SK-N-SH (cell line): ENCODE data around the gene STEAP3. TPM values are rescaled to one million over a fixed set of nuclear protein-coding genes. Genes with fewer than 3 reads are reported as not detected.

Experiments
- CTCF ChIA-PET: fragments of 300-600, 350-600 bp; formaldehyde crosslinking; extraction: SDS; loops from one replicate; lab custom pipeline; 2021; lab: Yijun Ruan, JAX
- POLR2A ChIA-PET: fragments of 350-600 bp; sonication (Branson Sonifier 250); formaldehyde crosslinking; extraction: SDS; loops from one replicate; lab custom pipeline; 2020; ENCODE audit warnings: antibody characterized with exemption, inconsistent platforms; lab: Yijun Ruan, JAX
- DNase-seq: peaks from one replicate; pipeline ENCODE4 v3.0.0; 2012
- H2AFZ ChIP-seq: fragments of 200-600 bp; sonication (generic); 2 replicates; pipeline ENCODE4 v1.8.1; 2016; ENCODE audit warnings: antibody characterized with exemption, mild to moderate bottlenecking, low read depth
- H3F3A ChIP-seq: fragments of 200-600 bp; sonication (generic); replicated peaks from 2 replicates; pipeline ENCODE3; 2016; ENCODE audit warnings: antibody characterized with exemption, mild to moderate bottlenecking; ENCODE audit not compliant: insufficient read depth
- H3K27ac ChIP-seq, 2 experiments: fragments of 200-500 bp in 1 of 2; fragments of 200-600 bp in 1 of 2; sonication (Bioruptor generic) in 1 of 2; sonication (generic), shearing (Covaris generic) in 1 of 2; 2 replicates each; pipeline versions ENCODE4 v1.5.1 to v1.6.1; 2014 to 2016; ENCODE audit warnings: low read depth in 2 of 2, inconsistent platforms in 1 of 2, low read length in 1 of 2, mild to moderate bottlenecking in 1 of 2, mixed read lengths in 1 of 2
- H3K27me3 ChIP-seq: fragments of 200-600 bp; sonication (generic), shearing (Covaris generic); 2 replicates; pipeline ENCODE4 v1.6.1; 2016; ENCODE audit warnings: mixed run types; ENCODE audit not compliant: insufficient read depth
- H3K36me3 ChIP-seq, 2 experiments: fragments of 200-500 bp in 1 of 2; fragments of 200-600 bp in 1 of 2; sonication (Bioruptor generic) in 1 of 2; sonication (generic) in 1 of 2; replicated peaks in 1 of 2; 2 replicates each; pipeline versions ENCODE3 to v1.5.1; 2014 to 2016; ENCODE audit warnings: low read length in 1 of 2, mild to moderate bottlenecking in 1 of 2; ENCODE audit not compliant: insufficient read depth in 2 of 2, control insufficient read depth in 1 of 2
- H3K4me1 ChIP-seq, 2 experiments: fragments of 200-500 bp in 1 of 2; fragments of 200-600 bp in 1 of 2; sonication (Bioruptor generic) in 1 of 2; sonication (generic), shearing (Covaris generic) in 1 of 2; 2 replicates each; pipeline versions ENCODE4 v1.5.1 to v1.6.1; 2014 to 2016; ENCODE audit warnings: low read depth in 1 of 2, low read length in 1 of 2, mixed run types in 1 of 2; ENCODE audit not compliant: insufficient read depth in 2 of 2, control insufficient read depth in 1 of 2
- H3K4me2 ChIP-seq: fragments of 200-600 bp; sonication (generic), shearing (Covaris generic); 2 replicates; pipeline ENCODE4 v1.6.1; 2017; ENCODE audit warnings: mixed run types
- H3K4me3 ChIP-seq, 2 experiments: fragments of 200-500 bp in 1 of 2; fragments of 200-600 bp in 1 of 2; sonication (Bioruptor generic) in 1 of 2; sonication (generic), shearing (Covaris generic) in 1 of 2; 2 replicates each; pipeline versions ENCODE4 v1.5.1 to v1.8.1; 2014 to 2016; ENCODE audit warnings: low read depth in 2 of 2, inconsistent platforms in 1 of 2, low read length in 1 of 2, mild to moderate bottlenecking in 1 of 2, mixed read lengths in 1 of 2, moderate library complexity in 1 of 2
- H3K79me2 ChIP-seq: fragments of 200-600 bp; sonication (generic); 2 replicates; pipeline ENCODE4 v1.8.1; 2017; ENCODE audit warnings: mild to moderate bottlenecking; ENCODE audit not compliant: insufficient read depth
- H3K9ac ChIP-seq: fragments of 200-600 bp; sonication (generic); 2 replicates; pipeline ENCODE4 v1.6.1; 2017; ENCODE audit warnings: mixed run types
- H3K9me2 ChIP-seq: fragments of 200-600 bp; sonication (generic); 2 replicates; pipeline ENCODE4 v1.6.1; 2017; ENCODE audit warnings: mixed run types
- H3K9me3 ChIP-seq: fragments of 200-600 bp; sonication (generic); 2 replicates; pipeline ENCODE4 v1.6.1; 2017; ENCODE audit warnings: mixed run types, mild to moderate bottlenecking, moderate library complexity
- H4K20me1 ChIP-seq: fragments of 200-600 bp; sonication (generic); 2 replicates; pipeline ENCODE4 v1.6.1; 2017; ENCODE audit warnings: mild to moderate bottlenecking, mixed run types; ENCODE audit not compliant: insufficient read depth
- CHD2 ChIP-seq: fragments of 150-350 bp; IDR thresholded peaks from 2 replicates; pipeline ENCODE4 v1.6.1; 2018; ENCODE audit warnings: low read length; ENCODE audit not compliant: partially characterized antibody
- EP300 ChIP-seq, 2 experiments: IDR thresholded peaks; 2 replicates each; pipeline versions ENCODE4 v1.4.0 to v1.6.1; 2012; ENCODE audit warnings: borderline replicate concordance in 1 of 2, low read depth in 1 of 2, low read length in 1 of 2
- GABPA ChIP-seq: IDR thresholded peaks from 2 replicates; pipeline ENCODE4 v1.4.0; 2012; ENCODE audit warnings: low read depth, mild to moderate bottlenecking
- IRF3 ChIP-seq: fragments of 150-350 bp; IDR thresholded peaks from 2 replicates; pipeline ENCODE4 v1.6.1; 2016; ENCODE audit warnings: mild to moderate bottlenecking, low read depth, low read length
- JUND ChIP-seq: IDR thresholded peaks from 2 replicates; pipeline ENCODE4 v1.4.0; 2012
- MXI1 ChIP-seq: IDR thresholded peaks from 2 replicates; pipeline ENCODE4 v1.6.1; 2012; ENCODE audit warnings: mild to moderate bottlenecking, low read depth, low read length, improper control_type of control experiment
- NRF1 ChIP-seq: IDR thresholded peaks from 2 replicates; pipeline ENCODE4 v1.6.1; 2012; ENCODE audit warnings: low read depth, mild to moderate bottlenecking, low read length
- PBX3 ChIP-seq: IDR thresholded peaks from 2 replicates; pipeline ENCODE4; 2012
- POLR2AphosphoS5 ChIP-seq: IDR thresholded peaks from 2 replicates; pipeline ENCODE4 v1.6.1; 2012; ENCODE audit warnings: low read depth, low read length
- RCOR1 ChIP-seq: fragments of 150-350 bp; IDR thresholded peaks from 2 replicates; pipeline ENCODE4 v1.6.1; 2017; ENCODE audit warnings: antibody characterized with exemption, low read length
- SMC3 ChIP-seq: IDR thresholded peaks from 2 replicates; pipeline ENCODE4 v1.6.1; 2012; ENCODE audit warnings: low read depth, low read length, improper control_type of control experiment
- TAF1 ChIP-seq: IDR thresholded peaks from 2 replicates; pipeline ENCODE4 v1.6.1; 2012; ENCODE audit warnings: low read depth, mild to moderate bottlenecking, low read length, moderate library complexity, borderline replicate concordance
- TCF12 ChIP-seq: IDR thresholded peaks from 2 replicates; pipeline ENCODE4 v1.4.0; 2012
- TEAD4 ChIP-seq: IDR thresholded peaks from 2 replicates; pipeline ENCODE4 v1.4.0; 2012; ENCODE audit warnings: mild to moderate bottlenecking, borderline replicate concordance; ENCODE audit not compliant: insufficient read depth
- USF2 ChIP-seq: fragments of 150-350 bp; IDR thresholded peaks from 2 replicates; pipeline ENCODE4 v1.6.1; 2017; ENCODE audit warnings: antibody characterized with exemption, low read length, low read depth, borderline replicate concordance
- YY1 ChIP-seq: IDR thresholded peaks from 2 replicates; pipeline ENCODE4 v1.4.0; 2012; ENCODE audit warnings: low read depth, mild to moderate bottlenecking
- WGBS: methylation state at CpG from one replicate; pipeline ENCODE4 v1.1.6; 2017; ENCODE audit warnings: low lambda C conversion rate; 5-methylcytosine and 5-hydroxymethylcytosine counted together
- polyA plus RNA-seq, 3 experiments: library from polyadenylated mRNA; depleted of rRNA; stranded (reverse); fragments of >200 nt; gene quantifications; 2 replicates each; pipeline ENCODE4 v1.2.3, GENCODE V29; 2012
- TF ChIP-seq, protein P1 (sequence below): IDR thresholded peaks from 2 replicates; pipeline ENCODE4 v1.6.1; 2012; ENCODE audit warnings: mild to moderate bottlenecking, low read depth, low read length, moderate library complexity

Gene STEAP3
- polyA plus RNA-seq, 1 of the 3 experiments (the other 2 are of a cell fraction), result 30.6 TPM

GRCh38 chr2:119174993-119175347, 48.7 kb upstream of the STEAP3 start:
- H3K79me2 ChIP-seq, result no peaks in the 10 kb centered on the region
- no peak overlapping the region for H3K27ac ChIP-seq
- H3F3A ChIP-seq, result no peaks in the 10 kb centered on the region
- H3K9me3 ChIP-seq, result no peaks in the 10 kb centered on the region
- H3K4me2 ChIP-seq, result no peak overlapping the region
- no peaks in the 10 kb centered on the region for H3K27me3 ChIP-seq
- TF ChIP-seq NRF1 (no peak), YY1 (no peak), RCOR1 (no peak), SMC3 (no peak), TCF12 (no peak), USF2 (no peak), POLR2AphosphoS5 (no peak), JUND (no peak), EP300 (IDR thresholded peaks at IDR 0.05; ENCODE audit: borderline replicate concordance in 1 of 2, low read depth in 1 of 2, low read length in 1 of 2) (no peak), TAF1 (no peak), MXI1 (no peak), IRF3 (no peak), GABPA (no peak), TEAD4 (no peak), CHD2 (no peak), PBX3 (no peak)
- TF ChIP-seq, protein P1, sequence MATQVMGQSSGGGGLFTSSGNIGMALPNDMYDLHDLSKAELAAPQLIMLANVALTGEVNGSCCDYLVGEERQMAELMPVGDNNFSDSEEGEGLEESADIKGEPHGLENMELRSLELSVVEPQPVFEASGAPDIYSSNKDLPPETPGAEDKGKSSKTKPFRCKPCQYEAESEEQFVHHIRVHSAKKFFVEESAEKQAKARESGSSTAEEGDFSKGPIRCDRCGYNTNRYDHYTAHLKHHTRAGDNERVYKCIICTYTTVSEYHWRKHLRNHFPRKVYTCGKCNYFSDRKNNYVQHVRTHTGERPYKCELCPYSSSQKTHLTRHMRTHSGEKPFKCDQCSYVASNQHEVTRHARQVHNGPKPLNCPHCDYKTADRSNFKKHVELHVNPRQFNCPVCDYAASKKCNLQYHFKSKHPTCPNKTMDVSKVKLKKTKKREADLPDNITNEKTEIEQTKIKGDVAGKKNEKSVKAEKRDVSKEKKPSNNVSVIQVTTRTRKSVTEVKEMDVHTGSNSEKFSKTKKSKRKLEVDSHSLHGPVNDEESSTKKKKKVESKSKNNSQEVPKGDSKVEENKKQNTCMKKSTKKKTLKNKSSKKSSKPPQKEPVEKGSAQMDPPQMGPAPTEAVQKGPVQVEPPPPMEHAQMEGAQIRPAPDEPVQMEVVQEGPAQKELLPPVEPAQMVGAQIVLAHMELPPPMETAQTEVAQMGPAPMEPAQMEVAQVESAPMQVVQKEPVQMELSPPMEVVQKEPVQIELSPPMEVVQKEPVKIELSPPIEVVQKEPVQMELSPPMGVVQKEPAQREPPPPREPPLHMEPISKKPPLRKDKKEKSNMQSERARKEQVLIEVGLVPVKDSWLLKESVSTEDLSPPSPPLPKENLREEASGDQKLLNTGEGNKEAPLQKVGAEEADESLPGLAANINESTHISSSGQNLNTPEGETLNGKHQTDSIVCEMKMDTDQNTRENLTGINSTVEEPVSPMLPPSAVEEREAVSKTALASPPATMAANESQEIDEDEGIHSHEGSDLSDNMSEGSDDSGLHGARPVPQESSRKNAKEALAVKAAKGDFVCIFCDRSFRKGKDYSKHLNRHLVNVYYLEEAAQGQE, result no peak
- H3K36me3 ChIP-seq, result no peaks in the 10 kb centered on the region
- H3K9ac ChIP-seq, result no peak overlapping the region
- ChIA-PET CTCF (interaction anchor here (1.0 to 1.5 kb wide), 5 partner anchors 9 to 148 kb away, joined by 3 to 6 read pairs (median 4); no protein-coding TSS in a partner anchor), POLR2A (no interaction called here)
- no peak overlapping the region for H3K4me3 ChIP-seq
- no peaks in the 10 kb centered on the region for H3K9me2 ChIP-seq
- no peak overlapping the region for H2AFZ ChIP-seq
- H3K4me1 ChIP-seq, result peaks cover 0 to 6% of the 10 kb centered on the region in 2 experiments; a peak in 1 of 4 replicates
- no peaks in the 10 kb centered on the region for H4K20me1 ChIP-seq
- no peak for DNase-seq
- 48% methylated on average over 6 of the region's 6 CpGs for WGBS
